Subcutaneous abdominal adipose tissue (tissue), 5 donors: ENCODE measurements around the gene TRDN.

ENCODE experiments used
- H3K27ac ChIP-seq: one replicate; pipeline ENCODE4 v1.7.0; 2013; ENCODE audit warnings: low read depth, mild to moderate bottlenecking, inconsistent platforms, low read length, moderate library complexity
- H3K27me3 ChIP-seq, 5 donors: one replicate each; pipeline ENCODE4 v1.7.0; 2013; ENCODE audit warnings: low read length in 5 of 5, inconsistent platforms in 1 of 5; ENCODE audit not compliant: control insufficient read depth in 5 of 5, insufficient read depth in 4 of 5
- H3K36me3 ChIP-seq, 5 donors: one replicate each; pipeline ENCODE4 v1.7.0; 2013; ENCODE audit warnings: low read length in 5 of 5; ENCODE audit not compliant: control insufficient read depth in 5 of 5, insufficient read depth in 5 of 5
- H3K4me1 ChIP-seq, 5 donors: one replicate each; pipeline ENCODE4 v1.7.0; 2013; ENCODE audit warnings: low read length in 5 of 5, mild to moderate bottlenecking in 3 of 5, moderate library complexity in 1 of 5; ENCODE audit not compliant: control insufficient read depth in 5 of 5, insufficient read depth in 5 of 5
- H3K4me3 ChIP-seq, 5 donors: one replicate each; pipeline ENCODE4 v1.7.0; 2013; ENCODE audit warnings: low read length in 5 of 5, low read depth in 1 of 5
- H3K9ac ChIP-seq, 5 donors: one replicate each; pipeline ENCODE4 v1.7.0; 2013; ENCODE audit warnings: low read length in 5 of 5, mild to moderate bottlenecking in 4 of 5, moderate library complexity in 3 of 5
- H3K9me3 ChIP-seq, 5 donors: one replicate each; pipeline ENCODE4 v1.7.0; 2013; ENCODE audit warnings: low read length in 5 of 5; ENCODE audit not compliant: control insufficient read depth in 5 of 5
- donor health status: healthy.
- donor health status: healthy.
- donor health status: healthy.
- donor health status: healthy.
- donor health status: healthy.

Gene TRDN

GRCh38 chr6:123659960-123660748, 23.4 kb upstream of the TRDN start:
- no peak overlapping the region for H3K4me3 ChIP-seq
- H3K9ac ChIP-seq = no peak overlapping the region
- H3K4me1 ChIP-seq = no peaks in the 10 kb centered on the region
- peaks cover 0 to 2% (median 0%) of the 10 kb centered on the region in 5 donors for H3K9me3 ChIP-seq
- H3K27ac ChIP-seq = no peak overlapping the region
- no peaks in the 10 kb centered on the region for H3K27me3 ChIP-seq
- no peaks in the 10 kb centered on the region for H3K36me3 ChIP-seq

GRCh38 chr6:123658848-123659247, 22.1 kb upstream of the TRDN start:
- no peaks in the 10 kb centered on the region for H3K4me1 ChIP-seq

GRCh38 chr6:123655521-123656306, 19.0 kb upstream of the TRDN start:
- peak overlapping the region; percentile 13 to 64 (median 24) for H3K4me3 ChIP-seq
- H3K9ac ChIP-seq = peak overlapping the region; percentile 2 to 62 (median 48)
- H3K36me3 ChIP-seq = no peaks in the 10 kb centered on the region
- H3K27ac ChIP-seq = peak overlapping the region; percentile 37
- peaks cover 0 to 2% (median 0%) of the 10 kb centered on the region in 5 donors for H3K9me3 ChIP-seq
- no peaks in the 10 kb centered on the region for H3K27me3 ChIP-seq
- no peaks in the 10 kb centered on the region for H3K4me1 ChIP-seq

More at GRCh38 chr6:123658848-123659247, 22.1 kb upstream of the TRDN start:
- Histone ChIP-seq H3K4me3 (no peak overlapping the region), H3K9ac (no peak overlapping the region), H3K27ac (no peak overlapping the region), H3K9me3 (peaks cover 0 to 2% (median 0%) of the 10 kb centered on the region in 5 donors), H3K36me3 (no peaks in the 10 kb centered on the region), H3K27me3 (no peaks in the 10 kb centered on the region)

- no peaks in the 10 kb centered on the region for H3K4me1 ChIP-seq
- H3K4me3 ChIP-seq = no peak overlapping the region
- H3K9ac ChIP-seq = no peak overlapping the region
- no peaks in the 10 kb centered on the region for H3K36me3 ChIP-seq
- no peaks in the 10 kb centered on the region for H3K27me3 ChIP-seq
- H3K27ac ChIP-seq = no peak overlapping the region
- peaks cover 0 to 10% (median 0%) of the 10 kb centered on the region in 5 donors for H3K9me3 ChIP-seq
These were observed 12.0 kb upstream of the TRDN start for GRCh38 chr6:123648723-123649122.

- H3K4me1 ChIP-seq = no peaks in the 10 kb centered on the region
- H3K4me3 ChIP-seq = no peak overlapping the region
- H3K9me3 ChIP-seq = peaks cover 0 to 10% (median 0%) of the 10 kb centered on the region in 5 donors
- no peaks in the 10 kb centered on the region for H3K27me3 ChIP-seq
- H3K36me3 ChIP-seq = no peaks in the 10 kb centered on the region
- H3K27ac ChIP-seq = no peak overlapping the region
- H3K9ac ChIP-seq = no peak overlapping the region
These were observed 11.3 kb upstream of the TRDN start for GRCh38 chr6:123648020-123648580.

- H3K9ac ChIP-seq = no peak overlapping the region
- no peaks in the 10 kb centered on the region for H3K9me3 ChIP-seq
- H3K27ac ChIP-seq = no peak overlapping the region
- no peak overlapping the region for H3K4me3 ChIP-seq
- no peaks in the 10 kb centered on the region for H3K36me3 ChIP-seq
- H3K27me3 ChIP-seq = no peaks in the 10 kb centered on the region
- peaks cover 0 to 4% (median 0%) of the 10 kb centered on the region in 5 donors for H3K4me1 ChIP-seq
These were observed 4.7 kb upstream of the TRDN start for GRCh38 chr6:123641497-123641896.

- no peaks in the 10 kb centered on the region for H3K9me3 ChIP-seq
- no peaks in the 10 kb centered on the region for H3K36me3 ChIP-seq
- H3K27ac ChIP-seq = no peak overlapping the region
- H3K4me3 ChIP-seq = no peak overlapping the region
- no peaks in the 10 kb centered on the region for H3K27me3 ChIP-seq
- no peak overlapping the region for H3K9ac ChIP-seq
- H3K4me1 ChIP-seq = peaks cover 0 to 4% (median 0%) of the 10 kb centered on the region in 5 donors
These were observed 3.9 kb upstream of the TRDN start for GRCh38 chr6:123640567-123641187.

GRCh38 chr6:123638865-123639264, 2.1 kb upstream of the TRDN start:
- Histone ChIP-seq H3K4me3 (no peak overlapping the region), H3K9me3 (no peaks in the 10 kb centered on the region), H3K4me1 (peaks cover 0 to 4% (median 0%) of the 10 kb centered on the region in 5 donors), H3K36me3 (no peaks in the 10 kb centered on the region), H3K27me3 (no peaks in the 10 kb centered on the region), H3K9ac (no peak overlapping the region), H3K27ac (no peak overlapping the region)

GRCh38 chr6:123636282-123636681, 468 bp downstream of the TRDN start:
- Histone ChIP-seq H3K27me3 (no peaks in the 10 kb centered on the region), H3K9me3 (no peaks in the 10 kb centered on the region), H3K36me3 (no peaks in the 10 kb centered on the region), H3K9ac (no peak overlapping the region), H3K27ac (no peak overlapping the region), H3K4me3 (peak overlapping the region in 2 of 5 donors; percentile 7 to 37), H3K4me1 (peaks cover 0 to 4% (median 0%) of the 10 kb centered on the region in 5 donors)
